ENCODE data around the gene OR12D1. TPM values are rescaled to one million over a fixed set of nuclear protein-coding genes. Genes with fewer than 3 reads are reported as not detected.

Gene OR12D1
- total RNA-seq, 1 donor from 2014 or later: not detected

Other genes starting within 250 kb of the OR12D1 start
- not detected in 2 replicates for gene OR2J2, start 244.0 kb upstream of the OR12D1 start, total RNA-seq
- gene OR14J1, start 113.2 kb upstream of the OR12D1 start, total RNA-seq: not detected in 2 replicates
- gene OR5V1, start 46.1 kb upstream of the OR12D1 start, total RNA-seq: not detected in 2 replicates
- not detected in 2 replicates for gene OR12D3, start 39.6 kb upstream of the OR12D1 start, total RNA-seq
- not detected in 2 replicates for gene OR12D2, start 19.3 kb upstream of the OR12D1 start, total RNA-seq
- not detected in 2 replicates for gene OR10C1, start 24.4 kb downstream of the OR12D1 start, total RNA-seq
- gene OR11A1, start 42.1 kb downstream of the OR12D1 start, total RNA-seq: not detected in 2 replicates
- gene OR2H1, start 42.2 kb downstream of the OR12D1 start, total RNA-seq: not detected in 2 replicates
- gene MAS1L, start 73.0 kb downstream of the OR12D1 start, total RNA-seq: not detected in 2 replicates
- gene UBD, start 144.8 kb downstream of the OR12D1 start, total RNA-seq: 0.59 and 0.93 TPM in 2 replicates
- gene OR2H2, start 170.2 kb downstream of the OR12D1 start, total RNA-seq: not detected in 2 replicates
- 19.8 and 22.6 TPM in 2 replicates for gene GABBR1, start 218.3 kb downstream of the OR12D1 start, total RNA-seq
- gene MOG, start 242.2 kb downstream of the OR12D1 start, total RNA-seq: not detected in 2 replicates

Data from activated T-helper 1 cell treated with anti-CD3 and anti-CD28 coated beads, Interleukin-12 subunit alpha, Interleukin-12 subunit beta, Interleukin-2, Interleukin-4 antibody, amounts not matched to agents 30 ng/mL and 10 ng/mL and 1 ng/mL, durations not matched to agents 14 hours and 24 hours and 36 hours (primary cell).